ENCODE measurements around the gene TADA2B. TPM values are rescaled to one million over a fixed set of nuclear protein-coding genes. Genes with fewer than 3 reads are reported as not detected.
"Not testable (repeated sequence)": the region's sequence is repeated elsewhere in the genome, so short reads cannot be mapped to it uniquely, and the experiment has no call there.

The TADA2B gene
- polyA plus RNA-seq, 4 donors, result 20.6 to 23.5 (median 22.2) TPM

GRCh38 chr4:7075962-7076695, 33.0 kb downstream of the TADA2B start:
- no peak for DNase-seq (ENCODE audit: low read depth in 4 of 4, low spot score in 2 of 4)

- no peak for DNase-seq (ENCODE audit: low read depth in 4 of 4, low spot score in 2 of 4)
Measured at GRCh38 chr4:7076696-7077082, 33.5 kb downstream of the TADA2B start.

DNA sequence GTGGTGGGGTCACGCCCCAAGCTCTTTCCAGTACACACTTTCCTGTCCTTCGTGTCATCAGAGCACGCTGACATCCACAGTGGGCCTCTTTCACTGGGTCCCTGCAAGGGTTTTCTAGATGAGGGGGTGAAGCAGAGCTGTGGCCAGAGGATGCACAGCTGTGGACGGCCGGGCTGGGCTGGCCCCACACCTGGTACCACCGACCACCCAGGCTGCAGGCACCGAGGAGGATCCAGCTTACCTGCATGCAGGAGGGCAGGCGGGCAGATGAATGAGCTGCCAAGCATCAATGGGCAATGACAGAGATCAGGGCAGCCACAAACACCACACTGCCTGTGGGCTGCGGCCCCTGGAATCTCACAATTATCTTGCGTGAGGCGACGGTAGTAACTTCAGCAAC, 34.2 kb downstream of the TADA2B start:
- DNase-seq (ENCODE audit: low read depth in 4 of 4, low spot score in 2 of 4), result no peak

- DNase-seq (ENCODE audit: low read depth in 4 of 4, low spot score in 2 of 4), result no peak
Measured at GRCh38 chr4:7078025-7078424, 34.9 kb downstream of the TADA2B start.

DNA sequence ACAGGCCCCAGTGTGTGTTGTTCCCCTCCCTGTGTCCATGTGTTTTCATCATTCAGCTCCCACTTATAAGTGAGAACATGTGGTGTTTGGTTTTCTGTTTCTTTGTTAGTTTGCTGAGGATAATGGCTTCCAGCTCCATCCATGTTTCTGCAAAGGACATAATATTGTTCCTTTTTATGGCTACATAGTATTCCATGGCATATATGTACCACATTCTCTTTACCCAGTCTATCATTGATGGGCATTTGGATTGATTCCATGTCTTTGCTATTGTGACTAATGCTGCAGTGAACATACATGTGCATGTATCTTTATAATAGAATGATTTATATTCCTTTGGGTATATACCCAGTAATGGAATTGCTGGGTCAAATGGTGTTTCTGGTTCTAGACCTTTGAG, 36.3 kb downstream of the TADA2B start:
- DNase-seq (ENCODE audit: low read depth in 4 of 4, low spot score in 2 of 4), result not testable (repeated sequence)

DNA sequence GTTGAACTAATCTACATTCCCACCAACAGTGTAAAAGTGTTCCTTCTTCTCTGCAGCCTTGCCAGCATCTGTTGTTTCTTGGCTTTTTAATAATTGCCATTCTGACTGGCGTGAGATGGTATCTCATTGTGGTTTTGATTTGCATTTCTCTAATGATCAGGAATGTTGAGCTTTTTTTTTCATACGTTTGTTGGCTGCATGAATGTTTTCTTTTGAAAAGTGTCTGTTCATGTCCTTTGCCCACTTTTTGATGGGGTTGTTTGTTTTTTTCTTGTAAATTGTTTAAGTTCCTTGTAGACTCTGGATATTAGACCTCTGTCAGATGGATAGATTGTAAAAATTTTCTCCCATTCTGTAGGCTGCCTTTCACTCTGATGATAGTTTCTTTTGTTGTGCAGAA, 36.7 kb downstream of the TADA2B start:
- not testable (repeated sequence) for DNase-seq (ENCODE audit: low read depth in 4 of 4, low spot score in 2 of 4)

GRCh38 chr4:7083597-7084563, 40.7 kb downstream of the TADA2B start:
- no peak for DNase-seq (ENCODE audit: low read depth in 4 of 4, low spot score in 2 of 4)

GRCh38 chr4:7084564-7084961, 41.4 kb downstream of the TADA2B start:
- not testable (repeated sequence) for DNase-seq (ENCODE audit: low read depth in 4 of 4, low spot score in 2 of 4)

DNA sequence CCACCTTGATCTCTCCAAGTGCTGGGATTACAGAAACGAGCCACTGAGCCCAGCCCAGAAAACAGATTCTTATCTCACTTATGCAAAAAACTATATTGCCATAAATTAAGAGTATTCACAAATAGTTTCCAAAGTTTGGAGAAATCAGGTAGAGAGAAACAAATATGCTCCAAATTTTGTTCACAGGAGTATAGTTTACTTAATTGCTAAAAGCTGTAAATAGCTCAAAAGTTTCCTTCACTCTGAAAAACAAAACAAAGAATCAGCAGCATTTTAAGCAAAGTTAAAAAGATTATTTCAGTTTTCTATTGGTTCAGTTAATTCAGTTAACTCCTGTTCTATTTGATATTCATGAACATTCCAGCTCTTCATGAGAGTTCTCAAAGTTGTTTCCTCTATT, 43.2 kb downstream of the TADA2B start:
- no peak for DNase-seq (ENCODE audit: low read depth in 4 of 4, low spot score in 2 of 4)

- DNase-seq (ENCODE audit: low read depth in 4 of 4, low spot score in 2 of 4), result no peak
Measured at GRCh38 chr4:7087036-7087435, 43.9 kb downstream of the TADA2B start.

DNA sequence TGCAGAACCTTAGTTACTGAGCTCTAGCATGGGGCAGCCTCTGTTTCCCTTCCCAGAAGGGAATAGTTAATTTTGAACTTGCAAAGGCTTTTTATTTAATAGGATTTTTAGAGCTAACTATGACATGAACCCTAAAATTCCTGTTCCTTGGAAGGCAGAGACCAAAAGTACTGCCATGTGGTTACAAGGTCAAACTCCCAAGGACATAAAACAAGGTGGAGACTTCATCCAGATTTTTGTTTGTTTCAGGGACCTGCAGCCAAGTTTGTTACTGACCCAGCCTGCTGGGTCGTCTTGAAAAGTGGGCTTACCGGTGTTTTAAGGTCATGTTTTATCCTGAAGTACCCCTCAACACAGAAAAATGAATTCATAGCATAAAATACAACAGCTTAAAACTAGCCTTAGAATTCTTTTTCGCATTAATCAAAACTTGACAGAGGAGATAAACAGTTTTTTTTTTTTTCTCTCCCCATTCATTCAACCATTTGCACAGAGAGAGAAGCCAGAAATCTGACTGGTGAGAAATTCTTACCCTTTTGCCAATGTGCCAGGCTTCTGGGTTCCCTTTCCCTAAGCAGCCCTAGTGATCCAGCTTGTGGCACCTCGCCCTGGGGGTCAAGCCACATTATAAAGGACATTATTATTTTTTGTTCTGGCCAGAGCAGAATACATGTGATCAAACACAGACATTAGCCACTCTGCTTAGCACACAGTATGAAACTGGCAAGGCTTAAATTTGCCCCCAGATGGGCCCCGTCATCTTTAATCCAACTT, 46.2 kb downstream of the TADA2B start:
- no peak for DNase-seq (ENCODE audit: low read depth in 4 of 4, low spot score in 2 of 4)

- no peak for DNase-seq (ENCODE audit: low read depth in 4 of 4, low spot score in 2 of 4)
Measured at GRCh38 chr4:7092026-7092425, 48.9 kb downstream of the TADA2B start.

DNA sequence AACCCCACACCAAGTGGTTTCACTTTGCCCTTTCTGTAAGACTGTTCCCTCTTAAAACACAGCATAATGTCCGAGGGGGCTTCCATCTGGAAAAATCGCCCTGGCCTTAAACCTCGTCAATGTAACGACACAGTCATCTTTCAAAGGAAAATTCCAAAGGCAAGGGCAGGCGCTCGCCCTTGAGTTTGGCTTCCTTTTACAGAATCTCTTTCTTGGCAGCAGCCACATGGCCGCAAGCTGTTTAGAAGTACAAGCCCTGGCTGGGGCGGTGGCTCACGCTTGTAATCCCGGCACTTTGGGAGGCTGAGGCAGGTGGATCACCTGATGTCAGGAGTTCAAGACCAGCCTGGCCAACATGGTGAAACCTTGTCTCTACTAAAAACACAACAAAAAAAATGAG, 51.7 kb downstream of the TADA2B start:
- DNase-seq (ENCODE audit: low read depth in 4 of 4, low spot score in 2 of 4), result no peak

DNA sequence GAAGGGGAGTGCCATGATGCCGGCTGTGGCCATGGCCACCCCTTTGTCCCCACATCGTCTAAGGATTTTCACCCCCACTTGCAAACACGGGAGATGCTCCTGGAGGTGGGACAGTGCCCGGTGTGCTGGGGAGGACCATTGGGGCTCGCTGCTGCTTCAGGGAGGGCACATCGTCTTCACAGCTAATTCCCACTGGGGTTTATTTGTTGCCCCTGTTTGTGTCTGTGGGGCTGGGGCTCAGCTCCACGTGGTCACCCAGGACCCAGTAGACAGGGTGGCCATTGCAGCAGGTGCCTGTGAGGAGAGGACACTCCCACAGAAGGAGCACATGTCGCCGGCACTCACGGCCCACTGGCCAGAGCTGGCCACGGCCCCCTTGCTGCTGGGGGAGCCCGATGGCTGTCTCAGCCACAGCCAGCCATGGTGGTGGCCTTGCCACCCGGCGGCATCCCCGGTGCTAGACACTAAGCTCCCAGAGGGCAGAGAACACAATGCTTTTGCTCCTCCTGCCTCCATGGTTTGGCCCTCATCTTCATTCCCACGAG, 52.5 kb downstream of the TADA2B start:
- no peak for DNase-seq (ENCODE audit: low read depth in 4 of 4, low spot score in 2 of 4)

GRCh38 chr4:7096236-7096635, 53.1 kb downstream of the TADA2B start:
- no peak for DNase-seq (ENCODE audit: low read depth in 4 of 4, low spot score in 2 of 4)

- peak in 1 of 4 donors; percentile 68 for DNase-seq (ENCODE audit: low read depth in 4 of 4, low spot score in 2 of 4)
Measured at GRCh38 chr4:7101692-7102515, 58.7 kb downstream of the TADA2B start.

GRCh38 chr4:7102516-7102909, 59.3 kb downstream of the TADA2B start:
- DNase-seq (ENCODE audit: low read depth in 4 of 4, low spot score in 2 of 4), result not testable (repeated sequence)

DNA sequence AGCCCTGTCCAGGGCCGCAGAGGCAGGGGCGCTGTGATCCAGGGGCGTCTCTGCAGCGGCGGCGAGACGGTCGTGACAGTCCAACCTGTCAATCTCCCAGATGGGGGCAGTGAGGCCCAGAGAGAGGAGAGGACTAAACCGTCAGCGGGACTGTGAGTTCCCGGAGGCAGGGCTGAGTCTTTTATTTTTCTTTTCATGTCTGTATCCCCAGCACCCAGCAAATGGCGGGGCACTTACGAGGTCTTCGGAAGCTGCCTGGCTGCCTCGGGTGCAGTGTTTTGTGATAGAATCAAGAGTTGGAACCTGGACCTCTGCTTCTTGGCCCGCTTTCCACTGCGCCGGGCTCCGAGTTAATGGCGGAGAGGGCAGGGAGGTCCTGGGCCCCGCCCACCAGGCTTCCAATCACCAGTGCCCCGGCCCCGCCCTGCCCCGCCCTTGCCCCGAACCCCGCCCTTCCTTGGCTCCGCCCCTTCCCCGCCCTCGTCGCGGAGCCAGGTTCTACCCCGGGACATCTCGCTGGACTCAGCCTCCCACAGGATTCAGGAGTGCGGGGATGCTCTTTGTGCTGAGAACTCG, 59.9 kb downstream of the TADA2B start:
- DNase-seq (ENCODE audit: low read depth in 4 of 4, low spot score in 2 of 4), result peak in 1 of 4 donors; percentile 59

DNA sequence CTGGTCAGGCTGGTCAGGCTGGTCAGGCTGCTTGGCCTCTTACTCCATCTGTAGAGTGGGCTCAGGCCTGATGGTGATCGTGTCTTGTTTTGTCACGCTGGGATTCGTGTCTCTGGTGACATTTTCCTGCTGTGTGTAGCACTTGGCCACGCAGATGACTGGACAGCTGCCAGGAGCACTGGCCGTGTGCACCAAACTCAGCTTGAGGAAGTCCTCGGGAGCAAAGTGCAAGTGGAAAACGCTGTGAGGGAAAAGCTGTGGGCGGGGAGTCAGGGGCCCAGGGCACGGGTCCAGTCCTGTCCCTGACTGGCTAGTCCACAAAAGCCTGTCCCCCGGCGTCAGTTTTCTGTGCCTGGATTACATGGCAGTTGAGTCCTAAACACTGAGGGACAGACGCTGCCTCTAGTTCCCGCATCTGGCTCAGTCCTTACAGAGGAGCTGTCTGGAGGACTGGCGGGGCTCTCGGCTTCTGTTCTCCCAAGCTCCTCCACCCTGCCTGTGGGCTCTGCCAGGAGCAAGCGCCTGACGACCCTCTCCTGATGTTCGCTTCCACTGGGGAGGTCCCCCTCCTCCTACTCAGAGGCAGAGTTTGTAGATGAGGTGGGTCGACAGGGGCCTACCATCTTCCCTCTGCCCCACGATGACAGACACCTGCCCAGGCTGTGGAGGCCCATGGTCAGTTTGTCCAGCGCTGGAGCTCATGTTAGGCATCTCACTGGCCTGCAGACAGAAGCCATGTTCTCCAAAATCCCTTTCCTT, 60.6 kb downstream of the TADA2B start:
- peak in 2 of 4 donors; percentile 52 to 59 for DNase-seq (ENCODE audit: low read depth in 4 of 4, low spot score in 2 of 4)
